CD4-positive, CD25-positive, alpha-beta regulatory T cell (primary cell): ENCODE measurements around the gene NUP160. TPM values are rescaled to one million over a fixed set of nuclear protein-coding genes. Genes with fewer than 3 reads are reported as not detected.

Experiments used
- polyA plus RNA-seq, 4 donors: library from polyadenylated mRNA; unstranded; fragments of 300-500 nt; fragmentation: Illumina TruSeq; gene quantifications; one replicate each; pipeline ENCODE4 v1.2.3, GENCODE V29; 2021
- total RNA-seq: library from RNA; stranded (reverse); gene quantifications from one replicate; pipeline ENCODE4 v1.2.3, GENCODE V29; 2022

NUP160 gene
- total and polyA plus RNA-seq, 5 donors from 2014 or later = 23.5 to 43.0 (median 25.0) TPM

Other genes starting within 250 kb of the NUP160 start
- 21.5 TPM for gene MTCH2, start 205.8 kb downstream of the NUP160 start, total RNA-seq
- gene MTCH2, start 205.8 kb downstream of the NUP160 start, polyA plus RNA-seq = 10 to 100 TPM; 50.2 to 95.9 (median 65.8) TPM
- gene AGBL2, start 133.0 kb downstream of the NUP160 start, total RNA-seq = 11.0 TPM
- gene AGBL2, start 133.0 kb downstream of the NUP160 start, polyA plus RNA-seq = 1 to 10 TPM in 1 of 4 donors, under 1 TPM in 3; 0.72 to 1.3 (median 0.91) TPM
- gene FNBP4, start 81.0 kb downstream of the NUP160 start, total RNA-seq = 282 TPM
- 10 to 100 TPM; 27.7 to 43.9 (median 35.6) TPM for gene FNBP4, start 81.0 kb downstream of the NUP160 start, polyA plus RNA-seq
- gene PTPRJ, start 132.2 kb upstream of the NUP160 start, total RNA-seq = 81.8 TPM
- 10 to 100 TPM; 13.8 to 20.2 (median 16.9) TPM for gene PTPRJ, start 132.2 kb upstream of the NUP160 start, polyA plus RNA-seq